ENCODE measurements around the gene PRSS53.

The PRSS53 gene

GRCh38 chr16:31063843-31064611, 24.7 kb downstream of the PRSS53 start:
- no CpG with 5 or more reads among the region's 56 CpGs for WGBS (ENCODE audit: extremely low coverage, insufficient coverage, insufficient read length)
- no peak for DNase-seq
- peak overlapping the region; percentile 55 for H3K27ac ChIP-seq (ENCODE audit: low read depth, low read length)

GRCh38 chr16:31063495-31063842, 25.3 kb downstream of the PRSS53 start:
- H3K27ac ChIP-seq (ENCODE audit: low read depth, low read length) = no peak overlapping the region
- H3K27me3 ChIP-seq (ENCODE audit: insufficient read depth, low read length) = no peaks in the 10 kb centered on the region
- H3K23ac ChIP-seq (ENCODE audit: low read length) = no peak overlapping the region
- DNase-seq = no peak
- no peak overlapping the region for H4K91ac ChIP-seq (ENCODE audit: low read depth, low read length)
- WGBS (ENCODE audit: extremely low coverage, insufficient coverage, insufficient read length) = no CpG with 5 or more reads among the region's 9 CpGs
- no peak overlapping the region for H2BK120ac ChIP-seq (ENCODE audit: insufficient read depth, low read length, poor library complexity)
- no peak overlapping the region for H3K4me3 ChIP-seq (ENCODE audit: low read depth, low read length)
- peaks cover 6% of the 10 kb centered on the region for H3K79me1 ChIP-seq (ENCODE audit: low read length)
- H3K36me3 ChIP-seq (ENCODE audit: control insufficient read depth in 1 of 2, insufficient read depth in 2 of 2, low read length in 2 of 2) = peaks cover 30 to 32% of the 10 kb centered on the region in 2 experiments
- no peak overlapping the region for H2BK5ac ChIP-seq (ENCODE audit: low read depth, low read length, poor library complexity)
- H4K12ac ChIP-seq (ENCODE audit: low read depth, low read length) = peak overlapping the region; percentile 14
- peak overlapping the region; percentile 12 for H3K18ac ChIP-seq (ENCODE audit: low read length)
- no peak overlapping the region for H3K4me2 ChIP-seq (ENCODE audit: low read length)
- H3K14ac ChIP-seq (ENCODE audit: low read length) = no peak overlapping the region
- H3K9me3 ChIP-seq (ENCODE audit: insufficient read depth, low read depth, low read length) = peaks cover 2% of the 10 kb centered on the region
- peaks cover 10 to 16% of the 10 kb centered on the region in 2 experiments for H3K4me1 ChIP-seq (ENCODE audit: control insufficient read depth in 1 of 2, insufficient read depth in 2 of 2, low read length in 2 of 2)
- H3K9ac ChIP-seq (ENCODE audit: low read length) = no peak overlapping the region
- H2BK12ac ChIP-seq (ENCODE audit: low read length) = no peak overlapping the region
- no peak overlapping the region for H2AK5ac ChIP-seq (ENCODE audit: low read length)
- H4K8ac ChIP-seq (ENCODE audit: low read depth, low read length) = no peak overlapping the region
- H3K4ac ChIP-seq (ENCODE audit: low read depth, low read length) = no peak overlapping the region
- H2AFZ ChIP-seq (ENCODE audit: insufficient read depth, low read length, poor library complexity) = no peak overlapping the region
- no peaks in the 10 kb centered on the region for H3K79me2 ChIP-seq (ENCODE audit: control insufficient read depth, insufficient read depth, low read length, poor library complexity)

More at GRCh38 chr16:31063843-31064611, 24.7 kb downstream of the PRSS53 start:
- Histone ChIP-seq H3K14ac (ENCODE audit: low read length) (peak overlapping the region; percentile 43), H2AK5ac (ENCODE audit: low read length) (no peak overlapping the region), H2BK5ac (ENCODE audit: low read depth, low read length, poor library complexity) (no peak overlapping the region), H3K27me3 (ENCODE audit: insufficient read depth, low read length) (no peaks in the 10 kb centered on the region), H3K4me2 (ENCODE audit: low read length) (no peak overlapping the region), H3K9me3 (ENCODE audit: insufficient read depth, low read depth, low read length) (peaks cover 2% of the 10 kb centered on the region), H3K9ac (ENCODE audit: low read length) (no peak overlapping the region), H4K8ac (ENCODE audit: low read depth, low read length) (peak overlapping the region; percentile 58), H2AFZ (ENCODE audit: insufficient read depth, low read length, poor library complexity) (no peak overlapping the region), H4K12ac (ENCODE audit: low read depth, low read length) (peak overlapping the region; percentile 14), H3K18ac (ENCODE audit: low read length) (peak overlapping the region; percentile 22), H3K4me1 (ENCODE audit: control insufficient read depth in 1 of 2, insufficient read depth in 2 of 2, low read length in 2 of 2) (peaks cover 10 to 16% of the 10 kb centered on the region in 2 experiments), H3K36me3 (ENCODE audit: control insufficient read depth in 1 of 2, insufficient read depth in 2 of 2, low read length in 2 of 2) (peaks cover 30 to 32% of the 10 kb centered on the region in 2 experiments), H4K91ac (ENCODE audit: low read depth, low read length) (peak overlapping the region; percentile 39), H3K79me2 (ENCODE audit: control insufficient read depth, insufficient read depth, low read length, poor library complexity) (no peaks in the 10 kb centered on the region), H2BK12ac (ENCODE audit: low read length) (peak overlapping the region; percentile 30), H3K23ac (ENCODE audit: low read length) (no peak overlapping the region), H2BK120ac (ENCODE audit: insufficient read depth, low read length, poor library complexity) (peak overlapping the region; percentile 19), H3K79me1 (ENCODE audit: low read length) (peaks cover 6% of the 10 kb centered on the region), H3K4me3 (ENCODE audit: low read depth, low read length) (no peak overlapping the region), H3K4ac (ENCODE audit: low read depth, low read length) (peak overlapping the region; percentile 39)

GRCh38 chr16:31061813-31062440, 26.8 kb downstream of the PRSS53 start:
- Histone ChIP-seq H3K23ac (ENCODE audit: low read length) (no peak overlapping the region), H2AK5ac (ENCODE audit: low read length) (no peak overlapping the region), H2BK12ac (ENCODE audit: low read length) (no peak overlapping the region), H4K12ac (ENCODE audit: low read depth, low read length) (no peak overlapping the region), H4K91ac (ENCODE audit: low read depth, low read length) (no peak overlapping the region), H3K27me3 (ENCODE audit: insufficient read depth, low read length) (no peaks in the 10 kb centered on the region), H2BK120ac (ENCODE audit: insufficient read depth, low read length, poor library complexity) (no peak overlapping the region), H3K4me2 (ENCODE audit: low read length) (no peak overlapping the region), H3K79me1 (ENCODE audit: low read length) (peaks cover 6% of the 10 kb centered on the region), H3K27ac (ENCODE audit: low read depth, low read length) (no peak overlapping the region), H3K36me3 (ENCODE audit: control insufficient read depth in 1 of 2, insufficient read depth in 2 of 2, low read length in 2 of 2) (peaks cover 32 to 36% of the 10 kb centered on the region in 2 experiments), H2AFZ (ENCODE audit: insufficient read depth, low read length, poor library complexity) (no peak overlapping the region), H3K9me3 (ENCODE audit: insufficient read depth, low read depth, low read length) (peaks cover 2% of the 10 kb centered on the region), H3K18ac (ENCODE audit: low read length) (no peak overlapping the region), H2BK5ac (ENCODE audit: low read depth, low read length, poor library complexity) (no peak overlapping the region), H3K79me2 (ENCODE audit: control insufficient read depth, insufficient read depth, low read length, poor library complexity) (no peaks in the 10 kb centered on the region), H3K14ac (ENCODE audit: low read length) (no peak overlapping the region), H3K4me3 (ENCODE audit: low read depth, low read length) (no peak overlapping the region), H3K9ac (ENCODE audit: low read length) (no peak overlapping the region), H3K4ac (ENCODE audit: low read depth, low read length) (no peak overlapping the region), H4K8ac (ENCODE audit: low read depth, low read length) (no peak overlapping the region), H3K4me1 (ENCODE audit: control insufficient read depth in 1 of 2, insufficient read depth in 2 of 2, low read length in 2 of 2) (peaks cover 10 to 16% of the 10 kb centered on the region in 2 experiments)
- DNase-seq = no peak
- no CpG with 5 or more reads among the region's 54 CpGs for WGBS (ENCODE audit: extremely low coverage, insufficient coverage, insufficient read length)

- H2BK12ac ChIP-seq (ENCODE audit: low read length) = no peak overlapping the region
- H3K18ac ChIP-seq (ENCODE audit: low read length) = no peak overlapping the region
- no peak overlapping the region for H3K4ac ChIP-seq (ENCODE audit: low read depth, low read length)
- DNase-seq = no peak
- H4K12ac ChIP-seq (ENCODE audit: low read depth, low read length) = no peak overlapping the region
- no peak overlapping the region for H3K27ac ChIP-seq (ENCODE audit: low read depth, low read length)
- H2AFZ ChIP-seq (ENCODE audit: insufficient read depth, low read length, poor library complexity) = no peak overlapping the region
- peaks cover 2% of the 10 kb centered on the region for H3K9me3 ChIP-seq (ENCODE audit: insufficient read depth, low read depth, low read length)
- no peak overlapping the region for H3K14ac ChIP-seq (ENCODE audit: low read length)
- H4K8ac ChIP-seq (ENCODE audit: low read depth, low read length) = no peak overlapping the region
- no CpG with 5 or more reads among the region's 42 CpGs for WGBS (ENCODE audit: extremely low coverage, insufficient coverage, insufficient read length)
- H3K79me1 ChIP-seq (ENCODE audit: low read length) = peaks cover 6% of the 10 kb centered on the region
- H4K91ac ChIP-seq (ENCODE audit: low read depth, low read length) = no peak overlapping the region
- no peak overlapping the region for H3K4me3 ChIP-seq (ENCODE audit: low read depth, low read length)
- H2BK120ac ChIP-seq (ENCODE audit: insufficient read depth, low read length, poor library complexity) = no peak overlapping the region
- H3K23ac ChIP-seq (ENCODE audit: low read length) = no peak overlapping the region
- peaks cover 32 to 36% of the 10 kb centered on the region in 2 experiments for H3K36me3 ChIP-seq (ENCODE audit: control insufficient read depth in 1 of 2, insufficient read depth in 2 of 2, low read length in 2 of 2)
- peaks cover 10 to 16% of the 10 kb centered on the region in 2 experiments for H3K4me1 ChIP-seq (ENCODE audit: control insufficient read depth in 1 of 2, insufficient read depth in 2 of 2, low read length in 2 of 2)
- no peaks in the 10 kb centered on the region for H3K27me3 ChIP-seq (ENCODE audit: insufficient read depth, low read length)
- H2BK5ac ChIP-seq (ENCODE audit: low read depth, low read length, poor library complexity) = no peak overlapping the region
- H3K4me2 ChIP-seq (ENCODE audit: low read length) = no peak overlapping the region
- H3K79me2 ChIP-seq (ENCODE audit: control insufficient read depth, insufficient read depth, low read length, poor library complexity) = no peaks in the 10 kb centered on the region
- no peak overlapping the region for H3K9ac ChIP-seq (ENCODE audit: low read length)
- no peak overlapping the region for H2AK5ac ChIP-seq (ENCODE audit: low read length)
These were observed 27.5 kb downstream of the PRSS53 start for GRCh38 chr16:31061126-31061812.

All from trophoblast cell (in vitro differentiated cells and primary cell).